ENCODE results near the gene IL18BP.

IL18BP gene

GRCh38 chr11:72041364-72042063, 42.8 kb downstream of the IL18BP start:
- DNase-seq (ENCODE audit: low read depth in 2 of 3, low spot score in 2 of 3), result no peak

- DNase-seq (ENCODE audit: low read depth in 2 of 3, low spot score in 2 of 3), result no peak
Measured at GRCh38 chr11:72042064-72042745, 43.5 kb downstream of the IL18BP start.

- DNase-seq (ENCODE audit: low read depth in 2 of 3, low spot score in 2 of 3), result no peak
Measured at GRCh38 chr11:72045849-72046248, 47.1 kb downstream of the IL18BP start.

GRCh38 chr11:72048766-72049460, 50.2 kb downstream of the IL18BP start:
- no peak for DNase-seq (ENCODE audit: low read depth in 2 of 3, low spot score in 2 of 3)

All from activated CD8-positive, alpha-beta memory T cell treated with anti-CD3 and anti-CD28 coated beads for 48 hours (primary cell).